SHP77 (cell line): ENCODE data around the gene CCM2.
"Not testable (repeated sequence)": the region's sequence is repeated elsewhere in the genome, so short reads cannot be mapped to it uniquely, and the experiment has no call there.

Experiments
- DNase-seq, 2 experiments: peaks; one replicate each; lab custom pipeline; 2025; lab: John Stamatoyannopoulos, UW

The CCM2 gene

DNA sequence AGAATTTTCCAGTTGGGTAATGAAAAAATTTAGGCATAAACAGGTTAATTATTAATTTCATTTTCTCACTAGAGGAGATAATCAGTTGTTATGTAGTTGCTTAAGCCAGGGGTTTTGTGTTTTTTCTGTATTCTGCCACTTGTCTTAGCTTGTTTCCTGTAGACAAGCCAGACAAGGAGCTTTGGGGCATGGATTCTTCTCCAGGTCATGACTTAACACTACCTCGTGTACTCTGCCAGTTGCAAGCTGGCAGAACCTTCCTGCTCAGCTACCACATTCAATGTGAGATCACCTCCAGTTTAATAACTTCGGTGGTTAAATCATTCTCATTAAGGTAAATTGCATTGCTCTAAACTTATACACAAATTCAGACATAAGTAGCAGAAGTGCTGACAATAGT is 1.8 kb downstream of the CCM2 start:
- DNase-seq, result no peak

GRCh38 chr7:45003789-45004188 is 3.8 kb downstream of the CCM2 start:
- no peak for DNase-seq

- no peak for DNase-seq
Measured at GRCh38 chr7:45007106-45007505, 7.1 kb downstream of the CCM2 start.

GRCh38 chr7:45007571-45008328 is 7.7 kb downstream of the CCM2 start:
- DNase-seq, result no peak

DNA sequence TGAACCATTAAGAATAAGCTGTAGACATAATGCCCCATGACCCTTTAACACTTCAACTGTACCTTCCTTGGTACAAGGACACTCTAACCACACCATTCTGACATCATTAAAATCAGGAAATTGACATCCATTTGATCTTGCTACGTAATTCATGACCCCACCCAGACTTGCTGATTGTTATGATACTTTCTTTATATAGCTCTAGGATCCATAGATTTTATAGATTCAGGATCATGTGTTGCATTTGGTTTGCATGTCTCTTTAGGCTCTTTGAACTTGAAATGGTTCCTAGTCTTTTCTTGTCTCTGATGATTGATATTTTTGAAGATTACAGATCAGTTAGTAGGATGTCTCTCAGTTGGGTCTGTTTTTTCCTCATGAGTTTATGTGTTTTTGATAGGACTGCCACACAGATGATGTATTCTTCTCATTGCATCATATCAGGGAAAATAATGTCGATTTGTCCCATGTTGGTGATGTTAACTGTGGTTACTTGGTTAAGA is 13.5 kb downstream of the CCM2 start:
- no peak for DNase-seq

DNA sequence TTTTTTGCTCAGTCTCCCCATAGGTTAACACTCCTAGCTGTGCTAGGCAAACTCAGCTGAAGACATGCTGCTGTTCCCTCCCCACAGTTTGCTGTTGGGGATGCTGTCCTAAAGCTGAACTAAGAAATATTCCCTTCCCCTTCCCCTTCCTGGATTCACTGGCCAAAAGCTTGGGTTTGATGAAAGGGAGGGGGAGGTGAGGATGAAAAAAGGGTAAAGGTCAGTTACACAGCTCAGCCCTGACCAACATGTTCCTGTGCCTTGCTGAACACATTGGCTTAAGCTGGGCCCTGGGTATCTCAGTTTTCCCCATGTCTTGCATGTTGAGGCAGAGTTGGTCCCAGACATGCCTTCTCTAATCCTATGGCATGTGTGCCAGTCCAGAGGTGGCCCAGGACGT is 15.3 kb downstream of the CCM2 start:
- DNase-seq, result no peak

DNA sequence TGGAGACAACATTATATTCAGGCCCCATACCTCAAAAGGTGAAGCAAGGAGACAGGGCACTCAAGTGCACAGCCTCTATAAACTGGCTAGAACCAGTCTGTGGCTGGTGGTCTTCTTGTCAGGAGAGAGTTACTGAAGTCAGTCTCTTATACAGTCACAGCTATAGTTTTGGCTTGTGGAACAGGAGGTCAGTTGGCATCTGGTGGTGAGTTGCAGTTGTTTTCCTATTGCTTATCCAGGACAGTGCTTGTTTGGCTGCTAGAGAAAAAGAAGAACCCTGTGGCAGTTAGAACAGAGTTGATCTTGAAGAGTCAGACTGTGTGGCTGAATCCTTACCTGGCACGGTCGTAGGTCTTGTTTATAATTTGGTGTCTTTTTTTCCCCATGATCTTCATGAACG is 17.3 kb downstream of the CCM2 start:
- DNase-seq, result no peak

GRCh38 chr7:45020915-45021314 is 20.9 kb downstream of the CCM2 start:
- DNase-seq, result no peak

GRCh38 chr7:45021604-45022296 is 21.7 kb downstream of the CCM2 start:
- no peak for DNase-seq

GRCh38 chr7:45024126-45024744 is 24.2 kb downstream of the CCM2 start:
- no peak for DNase-seq

DNA sequence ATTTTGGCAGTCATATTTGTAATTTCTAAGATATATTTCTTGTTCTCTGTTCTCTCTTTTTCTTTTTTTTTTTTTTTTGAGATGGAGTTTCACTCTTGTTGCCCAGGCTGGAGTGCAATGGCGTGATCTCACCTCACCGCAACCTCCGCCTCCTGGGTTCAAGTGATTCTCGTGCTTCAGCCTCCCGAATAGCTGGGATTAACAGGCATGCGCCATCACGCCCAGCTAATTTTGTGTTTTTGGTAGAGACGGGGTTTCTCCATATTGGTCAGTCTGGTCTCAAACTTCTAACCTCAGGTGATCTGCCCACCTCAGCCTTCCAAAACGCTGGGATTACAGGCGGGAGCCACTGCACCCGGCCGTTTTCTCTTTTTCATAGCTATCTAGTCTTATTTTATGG is 25.5 kb downstream of the CCM2 start:
- not testable (repeated sequence) for DNase-seq

DNA sequence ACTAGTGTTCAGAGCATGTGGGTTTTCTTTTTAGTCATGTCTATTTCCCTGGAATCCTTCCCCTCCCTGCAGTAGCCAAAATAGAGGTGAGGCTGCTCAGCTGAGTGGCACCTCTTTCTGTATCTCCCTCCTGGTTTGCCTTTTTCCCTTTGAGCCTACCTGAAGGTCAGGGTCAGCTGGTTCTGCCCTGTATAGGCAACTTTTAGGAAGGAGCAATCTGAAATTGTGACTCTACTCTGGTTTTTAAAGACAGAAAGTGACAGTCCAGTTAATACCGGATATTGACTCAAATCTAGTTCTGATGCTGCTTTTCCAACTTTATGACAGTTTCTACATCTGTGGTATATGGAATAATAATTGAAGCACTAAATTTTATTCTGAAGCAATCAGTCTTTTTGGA is 26.0 kb downstream of the CCM2 start:
- no peak for DNase-seq

GRCh38 chr7:45026984-45027773 is 27.2 kb downstream of the CCM2 start:
- no peak for DNase-seq

DNA sequence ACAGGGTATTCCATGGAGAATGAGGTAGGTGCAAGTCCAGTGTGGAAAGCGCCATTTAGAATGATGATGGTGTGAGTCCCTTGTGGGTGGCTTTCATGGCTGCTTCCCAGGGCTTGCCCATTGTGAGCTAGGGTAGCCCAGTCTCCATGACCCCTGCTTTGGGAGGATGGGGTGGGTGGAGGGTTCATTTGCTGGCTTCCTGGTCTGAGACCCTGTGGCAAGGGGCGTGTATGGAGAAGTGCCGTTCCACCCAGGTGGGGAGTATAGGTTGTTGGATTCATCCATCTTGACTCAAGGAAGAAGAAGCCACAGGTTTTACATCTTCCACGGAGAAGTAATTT is 27.7 kb downstream of the CCM2 start:
- DNase-seq, result no peak

GRCh38 chr7:45028138-45028919 is 28.3 kb downstream of the CCM2 start:
- no peak for DNase-seq

DNA sequence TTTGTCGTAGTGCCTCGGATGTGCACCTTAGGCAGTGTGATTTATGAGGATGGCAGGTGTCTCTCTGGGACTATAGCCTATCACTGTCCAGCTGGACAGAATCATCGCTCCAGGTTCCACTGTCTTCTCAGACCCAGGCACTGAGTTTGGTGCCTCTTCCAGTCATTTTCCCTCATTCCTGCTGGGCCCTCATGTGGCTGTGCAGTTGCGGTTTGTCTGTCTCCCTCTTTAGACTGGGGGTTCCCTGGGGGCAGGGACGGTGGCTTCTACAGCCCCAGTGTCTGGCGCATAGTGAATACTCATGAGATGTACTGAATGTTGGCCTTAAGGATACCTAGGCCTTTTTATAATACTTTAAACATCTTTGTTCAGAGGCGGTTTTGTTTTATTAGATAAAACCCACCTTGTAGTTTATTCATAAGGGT is 28.9 kb downstream of the CCM2 start:
- no peak for DNase-seq

- peak; percentile 81 to 86 for DNase-seq
Measured at GRCh38 chr7:45031829-45032228, 31.8 kb downstream of the CCM2 start.

- no peak for DNase-seq
Measured at GRCh38 chr7:45032421-45032820, 32.4 kb downstream of the CCM2 start.

DNA sequence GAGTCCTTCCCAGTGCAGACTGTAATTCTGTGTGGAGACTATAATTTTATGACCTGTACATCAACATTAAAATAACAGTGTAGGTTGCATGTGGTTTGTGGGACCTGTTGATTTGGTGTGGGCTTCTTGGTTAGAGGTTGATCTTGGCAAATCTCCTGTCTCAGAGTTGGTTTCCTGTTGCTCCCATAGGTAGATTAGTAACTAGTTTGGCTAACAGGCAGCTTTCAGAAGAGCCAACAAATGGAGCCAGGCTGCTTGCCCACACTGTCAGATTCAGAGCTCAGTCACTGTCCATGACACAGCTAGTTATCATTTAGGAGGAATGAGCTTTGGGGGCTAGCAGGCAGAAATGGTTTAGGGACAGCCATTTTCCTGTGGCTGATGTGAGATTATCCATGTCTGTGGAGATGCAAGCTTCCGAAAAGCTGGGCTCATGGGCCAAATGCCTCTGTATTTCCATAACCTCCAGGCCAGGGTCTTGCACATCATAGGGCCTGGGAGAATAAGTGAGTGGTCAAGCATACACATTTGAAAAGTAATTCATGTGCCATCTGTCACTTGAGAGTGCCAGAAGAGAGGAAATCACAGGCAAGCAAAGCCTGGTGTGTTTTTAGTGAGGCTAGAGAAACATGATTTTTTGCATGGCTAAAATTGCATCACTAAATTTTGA is 33.4 kb downstream of the CCM2 start:
- no peak for DNase-seq

GRCh38 chr7:45033931-45034290 is 33.9 kb downstream of the CCM2 start:
- DNase-seq, result no peak

GRCh38 chr7:45034710-45035109 is 34.7 kb downstream of the CCM2 start:
- not testable (repeated sequence) for DNase-seq
